Measurements from ENCODE around the gene ZNF184.

GRCh38 chr6:27426045-27426620 lies 46.8 kb downstream of the ZNF184 start:
- no peak for TF ChIP-seq CTCF (IDR thresholded peaks at IDR 0.05; ENCODE audit: low read depth, low read length)
- no peak for TF ChIP-seq MAX (IDR thresholded peaks at IDR 0.05; ENCODE audit: low read depth, low read length)
- TF ChIP-seq POLR2A (IDR thresholded peaks at IDR 0.05; ENCODE audit: extremely low read depth, insufficient read length) = no peak
